ENCODE measurements around the gene ZNF366.

The ZNF366 gene

GRCh38 chr5:72468024-72468423, 39.2 kb downstream of the ZNF366 start:
- H3K4me3 ChIP-seq (ENCODE audit: low read length, poor library complexity, severe bottlenecking): no peak overlapping the region
- no peaks in the 10 kb centered on the region for H3F3A ChIP-seq (ENCODE audit: low read depth)
- peaks cover 35% of the 10 kb centered on the region for H3K4me1 ChIP-seq (ENCODE audit: insufficient read depth, low read length, poor library complexity, severe bottlenecking)
- no peak for TF ChIP-seq EZH2phosphoT487 (IDR thresholded peaks at IDR 0.05; ENCODE audit: borderline replicate concordance)
- TF ChIP-seq CTCF (conservative IDR thresholded peaks at IDR 0.05; ENCODE audit: low read length): no peak
- H3K79me2 ChIP-seq (ENCODE audit: insufficient read depth, low read length): no peaks in the 10 kb centered on the region
- no peaks in the 10 kb centered on the region for H3K9me2 ChIP-seq (replicated peaks; ENCODE audit: low read depth, low read length)
- H4K20me1 ChIP-seq (ENCODE audit: insufficient read depth, low read length, poor library complexity, severe bottlenecking): no peaks in the 10 kb centered on the region
- no peaks in the 10 kb centered on the region for H3K9me3 ChIP-seq (ENCODE audit: insufficient read depth, low read depth, low read length)
- peak overlapping the region; percentile 46 for H3K4me2 ChIP-seq (ENCODE audit: low read depth, low read length, poor library complexity, severe bottlenecking)
- H3K27me3 ChIP-seq (ENCODE audit: insufficient read depth, low read length, poor library complexity, severe bottlenecking): no peaks in the 10 kb centered on the region
- H2AFZ ChIP-seq (ENCODE audit: low read length): peak overlapping the region; percentile 31; the same call in 1 of the 2 replicates
- no peak overlapping the region for H3K9ac ChIP-seq (ENCODE audit: low read depth, low read length, poor library complexity, severe bottlenecking)
- no peaks in the 10 kb centered on the region for H3K36me3 ChIP-seq (ENCODE audit: insufficient read depth, low read length)

- Histone ChIP-seq H4K20me1 (ENCODE audit: insufficient read depth, low read length, poor library complexity, severe bottlenecking) (no peaks in the 10 kb centered on the region), H3K36me3 (ENCODE audit: insufficient read depth, low read length) (no peaks in the 10 kb centered on the region), H3F3A (ENCODE audit: low read depth) (no peaks in the 10 kb centered on the region), H3K27me3 (ENCODE audit: insufficient read depth, low read length, poor library complexity, severe bottlenecking) (no peaks in the 10 kb centered on the region), H3K4me2 (ENCODE audit: low read depth, low read length, poor library complexity, severe bottlenecking) (no peak overlapping the region), H3K79me2 (ENCODE audit: insufficient read depth, low read length) (no peaks in the 10 kb centered on the region), H3K4me1 (ENCODE audit: insufficient read depth, low read length, poor library complexity, severe bottlenecking) (peaks cover 35% of the 10 kb centered on the region), H3K4me3 (ENCODE audit: low read length, poor library complexity, severe bottlenecking) (no peak overlapping the region), H3K9ac (ENCODE audit: low read depth, low read length, poor library complexity, severe bottlenecking) (no peak overlapping the region), H3K9me2 (replicated peaks; ENCODE audit: low read depth, low read length) (no peaks in the 10 kb centered on the region), H3K9me3 (ENCODE audit: insufficient read depth, low read depth, low read length) (no peaks in the 10 kb centered on the region), H2AFZ (ENCODE audit: low read length) (peak overlapping the region; percentile 31; the same call in 1 of the 2 replicates)
- TF ChIP-seq EZH2phosphoT487 (IDR thresholded peaks at IDR 0.05; ENCODE audit: borderline replicate concordance): no peak
Observed at GRCh38 chr5:72467461-72467860, 39.7 kb downstream of the ZNF366 start.

GRCh38 chr5:72465601-72466563, 41.3 kb downstream of the ZNF366 start:
- Histone ChIP-seq H3K79me2 (ENCODE audit: insufficient read depth, low read length) (no peaks in the 10 kb centered on the region), H3K4me3 (ENCODE audit: low read length, poor library complexity, severe bottlenecking) (no peak overlapping the region), H3K4me1 (ENCODE audit: insufficient read depth, low read length, poor library complexity, severe bottlenecking) (peaks cover 35% of the 10 kb centered on the region), H3K9ac (ENCODE audit: low read depth, low read length, poor library complexity, severe bottlenecking) (no peak overlapping the region), H3K9me3 (ENCODE audit: insufficient read depth, low read depth, low read length) (no peaks in the 10 kb centered on the region), H3K27me3 (ENCODE audit: insufficient read depth, low read length, poor library complexity, severe bottlenecking) (no peaks in the 10 kb centered on the region), H3F3A (ENCODE audit: low read depth) (no peaks in the 10 kb centered on the region), H3K9me2 (replicated peaks; ENCODE audit: low read depth, low read length) (no peaks in the 10 kb centered on the region), H3K4me2 (ENCODE audit: low read depth, low read length, poor library complexity, severe bottlenecking) (no peak overlapping the region), H3K36me3 (ENCODE audit: insufficient read depth, low read length) (no peaks in the 10 kb centered on the region), H2AFZ (ENCODE audit: low read length) (peak overlapping the region; percentile 28), H4K20me1 (ENCODE audit: insufficient read depth, low read length, poor library complexity, severe bottlenecking) (no peaks in the 10 kb centered on the region)
- TF ChIP-seq CTCF (conservative IDR thresholded peaks at IDR 0.05; ENCODE audit: low read length): no peak
- TF ChIP-seq EZH2phosphoT487 (IDR thresholded peaks at IDR 0.05; ENCODE audit: borderline replicate concordance): no peak
